Naive thymus-derived CD8-positive, alpha-beta T cell (primary cell): ENCODE results near the gene PLOD3. TPM values are rescaled to one million over a fixed set of nuclear protein-coding genes. Genes with fewer than 3 reads are reported as not detected.
"Not testable (repeated sequence)": the region's sequence is repeated elsewhere in the genome, so short reads cannot be mapped to it uniquely, and the experiment has no call there.

Source experiments
- ATAC-seq, 2 donors: fragments of 150-1000 bp; cut with Tn5 transposase in 1 of 2; sonication (Bioruptor Pico), chemical (Tn5 transposase) in 1 of 2; 1 replicate in 1 of 2; 2 replicates in 1 of 2; pipeline ENCODE4 v1.10.0; 2021; ENCODE audit warnings: mild to moderate bottlenecking in 2 of 2, moderate library complexity in 2 of 2
- POLR2A ChIA-PET: fragments of 350-600 bp; sonication (Branson Sonifier 250); formaldehyde crosslinking; loops from one replicate; lab custom pipeline; 2021; ENCODE audit warnings: antibody characterized with exemption; lab: Charles Lee
- DNase-seq, 10 donors: peaks; one replicate each; pipeline versions ENCODE4 v3.0.0 to v3.0.0-alpha.2; 2020 to 2022
- H3K27ac Mint-ChIP-seq, 10 donors: one replicate each; pipeline ENCODE4 v1.8.0; 2020 to 2022; ENCODE audit warnings: mild to moderate bottlenecking in 10 of 10, mixed read lengths in 10 of 10, moderate library complexity in 4 of 10, inconsistent platforms in 1 of 10
- H3K27me3 Mint-ChIP-seq, 5 donors: one replicate each; pipeline ENCODE4 v1.8.0; 2021 to 2022; ENCODE audit warnings: mixed read lengths in 5 of 5
- H3K36me3 Mint-ChIP-seq, 3 donors: one replicate each; pipeline ENCODE4 v1.8.0; 2020 to 2022; ENCODE audit warnings: mixed read lengths in 3 of 3, mild to moderate bottlenecking in 2 of 3, inconsistent platforms in 1 of 3
- H3K4me1 Mint-ChIP-seq, 4 donors: one replicate each; pipeline ENCODE4 v1.8.0; 2021 to 2022; ENCODE audit warnings: mixed read lengths in 4 of 4
- H3K4me3 Mint-ChIP-seq, 10 donors: one replicate each; pipeline ENCODE4 v1.8.0; 2020 to 2022; ENCODE audit warnings: mild to moderate bottlenecking in 10 of 10, mixed read lengths in 10 of 10, moderate library complexity in 6 of 10, inconsistent platforms in 1 of 10
- H3K9me3 Mint-ChIP-seq, 9 donors: one replicate each; pipeline ENCODE4 v1.8.0; 2020 to 2022; ENCODE audit warnings: mixed read lengths in 9 of 9, mild to moderate bottlenecking in 3 of 9, inconsistent platforms in 1 of 9, moderate library complexity in 1 of 9
- polyA plus RNA-seq, 3 donors: library from polyadenylated mRNA; unstranded; fragments of 300-500 nt; fragmentation: Illumina TruSeq; gene quantifications; one replicate each; pipeline ENCODE4 v1.2.3, GENCODE V29; 2021
- total RNA-seq, 8 experiments: library from RNA in 2 of 8; stranded (reverse) in 2 of 8; gene quantifications; one replicate each; pipeline ENCODE4 v1.2.3 and lab custom pipeline; 2021 to 2026

PLOD3 gene
- total RNA-seq (10 to 100 TPM; 34.0 to 34.1 TPM), polyA plus RNA-seq (10 to 100 TPM in 2 of 3 donors, 1 to 10 TPM in 1; 8.4 to 12.4 (median 11.1) TPM), total RNA-seq (lab: John Stamatoyannopoulos, UW) (15.2 to 31.7 (median 15.3) reads per million in 6 experiments)

GRCh38 chr7:101217388-101218235 lies at the start of gene PLOD3, which contains the start of gene ZNHIT1:
PLOD3 (minus strand) TSS chr7:101217581; CDS start chr7:101217274, 307 bp downstream.
ZNHIT1 (plus strand) TSS chr7:101218165; CDS start chr7:101218196, 31 bp downstream.
- Mint-ChIP-seq H3K36me3 (peaks cover 0 to 29% (median 4%) of the 10 kb centered on the region in 3 donors), H3K9me3 (no peaks in the 10 kb centered on the region), H3K27ac (peak within 1 kb of the TSS; percentile 93 to 98 (median 96)), H3K27me3 (no peaks in the 10 kb centered on the region), H3K4me3 (peak within 1 kb of the TSS; percentile 93 to 98 (median 96)), H3K4me1 (peaks cover 24 to 53% (median 40%) of the 10 kb centered on the region in 4 donors)
- peak; percentile 89 to 98 (median 96) for DNase-seq
- POLR2A ChIA-PET = interaction anchor here (0.6 to 3.1 kb wide), 16 partner anchors 9 to 789 kb away, joined by 3 to 59 read pairs (median 3); partner anchors contain the start of genes FBXO24, FIS1, IFT22 and LRCH4
- ATAC-seq = peak; percentile 75 to 79

- POLR2A ChIA-PET = no interaction called here
- no peaks in the 10 kb centered on the region for H3K4me1 Mint-ChIP-seq
- peaks cover 0 to 12% (median 2%) of the 10 kb centered on the region in 5 donors for H3K27me3 Mint-ChIP-seq
- H3K36me3 Mint-ChIP-seq = no peaks in the 10 kb centered on the region
- H3K4me3 Mint-ChIP-seq = no peak overlapping the region
- no peak for DNase-seq
- ATAC-seq = no peak
- H3K9me3 Mint-ChIP-seq = no peaks in the 10 kb centered on the region
- no peak overlapping the region for H3K27ac Mint-ChIP-seq
Observed at GRCh38 chr7:101265622-101266516, 48.5 kb upstream of the PLOD3 start.

- Mint-ChIP-seq H3K27me3 (peaks cover 0 to 13% (median 1%) of the 10 kb centered on the region in 5 donors), H3K27ac (peak overlapping the region in 1 of 10 donors; percentile 53)
- H3K4me1 Mint-ChIP-seq, H3K4me3 Mint-ChIP-seq, POLR2A ChIA-PET, H3K9me3 Mint-ChIP-seq, DNase-seq, H3K36me3 Mint-ChIP-seq, ATAC-seq: not testable (repeated sequence)
Observed at GRCh38 chr7:101264102-101264706, 46.8 kb upstream of the PLOD3 start.

- ATAC-seq = no peak
- Mint-ChIP-seq H3K36me3 (no peaks in the 10 kb centered on the region), H3K27ac (no peak overlapping the region), H3K27me3 (peaks cover 0 to 11% (median 0%) of the 10 kb centered on the region in 5 donors), H3K4me1 (no peaks in the 10 kb centered on the region), H3K9me3 (no peaks in the 10 kb centered on the region), H3K4me3 (no peak overlapping the region)
- DNase-seq = no peak
- POLR2A ChIA-PET = no interaction called here
Observed at GRCh38 chr7:101258243-101258731, 40.9 kb upstream of the PLOD3 start.

- H3K36me3 Mint-ChIP-seq = peaks cover 0 to 5% (median 0%) of the 10 kb centered on the region in 3 donors
- POLR2A ChIA-PET = interaction anchor here (2.0 kb wide), 1 partner anchor 12 kb away, joined by 10 read pairs; the partner anchor contains the start of gene FIS1
- ATAC-seq (no peak), DNase-seq (no peak)
- H3K9me3 Mint-ChIP-seq = no peaks in the 10 kb centered on the region
- no peak overlapping the region for H3K27ac Mint-ChIP-seq
- H3K4me3 Mint-ChIP-seq = no peak overlapping the region
- H3K27me3 Mint-ChIP-seq = peaks cover 0 to 7% (median 0%) of the 10 kb centered on the region in 5 donors
- H3K4me1 Mint-ChIP-seq = peaks cover 5 to 17% (median 15%) of the 10 kb centered on the region in 4 donors
Observed at GRCh38 chr7:101255796-101256195, 38.4 kb upstream of the PLOD3 start.

GRCh38 chr7:101253199-101253598 lies 35.8 kb upstream of the PLOD3 start:
- POLR2A ChIA-PET = interaction anchor here (1.1 to 4.1 kb wide), 3 partner anchors 10 to 43 kb away, joined by 7 to 24 read pairs (median 22); partner anchors contain the start of genes PLOD3 and ZNHIT1
- Mint-ChIP-seq H3K27ac (peak overlapping the region in 4 of 10 donors; percentile 98 to 99 (median 98)), H3K36me3 (peaks cover 0 to 17% (median 0%) of the 10 kb centered on the region in 3 donors), H3K4me1 (peaks cover 10 to 33% (median 28%) of the 10 kb centered on the region in 4 donors), H3K4me3 (peak overlapping the region in 8 of 10 donors; percentile 56 to 100 (median 99))
- not testable (repeated sequence) for H3K27me3 Mint-ChIP-seq, H3K9me3 Mint-ChIP-seq, DNase-seq, ATAC-seq

- peaks cover 0 to 23% (median 0%) of the 10 kb centered on the region in 3 donors for H3K36me3 Mint-ChIP-seq
- POLR2A ChIA-PET = interaction anchor here (0.6 to 4.1 kb wide), 13 partner anchors 9 to 1693 kb away, joined by 3 to 24 read pairs (median 4); partner anchors contain the start of genes LAMTOR4, PLOD3 and ZNHIT1
- H3K9me3 Mint-ChIP-seq = no peaks in the 10 kb centered on the region
- peaks cover 0 to 4% (median 0%) of the 10 kb centered on the region in 5 donors for H3K27me3 Mint-ChIP-seq
- H3K27ac Mint-ChIP-seq = peak overlapping the region; percentile 97 to 99 (median 98)
- DNase-seq (peak; percentile 96 to 99 (median 98)), ATAC-seq (peak; percentile 98)
- peak overlapping the region; percentile 97 to 100 (median 99) for H3K4me3 Mint-ChIP-seq
- H3K4me1 Mint-ChIP-seq = peaks cover 14 to 41% (median 33%) of the 10 kb centered on the region in 4 donors
Observed at GRCh38 chr7:101251871-101252659, 34.7 kb upstream of the PLOD3 start.

GRCh38 chr7:101250324-101250723 lies 32.9 kb upstream of the PLOD3 start:
- Mint-ChIP-seq H3K4me3 (peak overlapping the region; percentile 56 to 100 (median 99)), H3K27me3 (no peaks in the 10 kb centered on the region), H3K9me3 (no peaks in the 10 kb centered on the region), H3K27ac (peak overlapping the region in 6 of 10 donors; percentile 6 to 57 (median 35)), H3K36me3 (peaks cover 0 to 23% (median 0%) of the 10 kb centered on the region in 3 donors), H3K4me1 (peaks cover 16 to 54% (median 41%) of the 10 kb centered on the region in 4 donors)
- no peak for ATAC-seq
- no peak for DNase-seq
- POLR2A ChIA-PET = no interaction called here

GRCh38 chr7:101248276-101248675 lies 30.9 kb upstream of the PLOD3 start:
- H3K4me3 Mint-ChIP-seq = peak overlapping the region in 2 of 10 donors; percentile 6 to 55

GRCh38 chr7:101245147-101245668 lies 27.8 kb upstream of the PLOD3 start:
- DNase-seq = no peak
- Mint-ChIP-seq H3K4me1 (peaks cover 14 to 60% (median 50%) of the 10 kb centered on the region in 4 donors), H3K27ac (peak overlapping the region; percentile 89 to 99 (median 97)), H3K27me3 (no peaks in the 10 kb centered on the region), H3K9me3 (no peaks in the 10 kb centered on the region), H3K4me3 (peak overlapping the region; percentile 92 to 100 (median 97)), H3K36me3 (peaks cover 0 to 26% (median 2%) of the 10 kb centered on the region in 3 donors)
- POLR2A ChIA-PET = interaction anchor here (0.5 to 4.2 kb wide), 9 partner anchors 10 to 886 kb away, joined by 3 to 59 read pairs (median 5); partner anchors contain the start of genes PLOD3, UFSP1 and ZNHIT1
- ATAC-seq = no peak

More at GRCh38 chr7:101248276-101248675, 30.9 kb upstream of the PLOD3 start:
- Mint-ChIP-seq H3K9me3 (no peaks in the 10 kb centered on the region), H3K27me3 (no peaks in the 10 kb centered on the region), H3K36me3 (peaks cover 0 to 23% (median 0%) of the 10 kb centered on the region in 3 donors), H3K4me1 (peaks cover 18 to 67% (median 60%) of the 10 kb centered on the region in 4 donors), H3K27ac (peak overlapping the region in 1 of 10 donors; percentile 22)
- POLR2A ChIA-PET = interaction anchor here (0.7 to 1.3 kb wide), 2 partner anchors 30 to 1146 kb away, joined by 3 read pairs; partner anchors contain the start of gene ZNHIT1
- ATAC-seq = no peak
- no peak for DNase-seq
